Adipocyte (in vitro differentiated cells): ENCODE data around the gene SH3BP5.
A peak's percentile ranks its signal among the peaks of the same experiment; 100 is the strongest.

Source experiments
- DNase-seq: peaks from one replicate; pipeline ENCODE4 v3.0.0-alpha.2; 2015; ENCODE audit warnings: low read depth
- H3K27me3 ChIP-seq: replicated peaks from 2 replicates; pipeline ENCODE4 v1.7.0; 2013; ENCODE audit warnings: mild to moderate bottlenecking, low read length, moderate library complexity; ENCODE audit not compliant: control insufficient read depth, insufficient read depth
- H3K36me3 ChIP-seq: 2 replicates; pipeline ENCODE4 v1.7.0; 2013; ENCODE audit warnings: low read length, mild to moderate bottlenecking, moderate library complexity; ENCODE audit not compliant: control insufficient read depth, insufficient read depth, severe bottlenecking
- H3K4me1 ChIP-seq: 2 replicates; pipeline ENCODE4 v1.7.0; 2013; ENCODE audit warnings: mild to moderate bottlenecking, low read length, moderate library complexity; ENCODE audit not compliant: control insufficient read depth, insufficient read depth
- H3K4me3 ChIP-seq: 2 replicates; pipeline ENCODE4 v1.7.0; 2013; ENCODE audit warnings: mild to moderate bottlenecking, low read length, moderate library complexity
- H3K9ac ChIP-seq: 2 replicates; pipeline ENCODE4 v1.7.0; 2013; ENCODE audit warnings: mild to moderate bottlenecking, low read length, moderate library complexity
- H3K9me3 ChIP-seq: 2 replicates; pipeline ENCODE4 v1.7.0; 2013; ENCODE audit warnings: mild to moderate bottlenecking, low read length, moderate library complexity; ENCODE audit not compliant: control insufficient read depth

SH3BP5 gene

DNA sequence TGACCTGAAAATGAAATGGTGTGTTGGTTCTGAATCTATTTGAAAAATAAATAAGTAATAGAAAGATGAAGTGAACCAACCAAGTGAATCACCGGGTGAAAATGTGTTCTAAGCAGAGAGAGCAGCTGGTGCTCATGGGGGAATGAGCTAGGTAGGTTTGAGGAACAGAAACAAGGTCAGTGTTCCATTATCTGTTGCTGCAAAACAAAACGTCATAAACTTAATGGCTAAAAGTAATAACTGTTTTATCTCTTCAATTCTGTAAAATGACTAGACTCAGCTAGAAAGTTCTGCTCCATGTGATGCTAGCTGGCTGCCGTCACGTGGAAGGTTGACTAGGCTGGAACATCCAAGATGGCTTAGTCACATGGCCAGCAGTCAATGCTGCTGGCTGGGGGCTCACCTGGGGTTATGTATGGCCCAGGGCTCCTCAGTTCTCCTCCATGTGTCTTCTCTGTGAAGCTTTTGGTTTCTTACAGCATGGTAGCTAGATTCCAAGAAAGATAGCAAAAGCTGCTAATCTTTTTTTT lies 13.3 kb upstream of the SH3BP5 start:
- Histone ChIP-seq H3K27me3 (no peaks in the 10 kb centered on the region), H3K9me3 (no peaks in the 10 kb centered on the region), H3K9ac (no peak overlapping the region), H3K4me3 (no peak overlapping the region), H3K36me3 (no peaks in the 10 kb centered on the region), H3K4me1 (peaks cover 25% of the 10 kb centered on the region)
- no peak for DNase-seq

DNA sequence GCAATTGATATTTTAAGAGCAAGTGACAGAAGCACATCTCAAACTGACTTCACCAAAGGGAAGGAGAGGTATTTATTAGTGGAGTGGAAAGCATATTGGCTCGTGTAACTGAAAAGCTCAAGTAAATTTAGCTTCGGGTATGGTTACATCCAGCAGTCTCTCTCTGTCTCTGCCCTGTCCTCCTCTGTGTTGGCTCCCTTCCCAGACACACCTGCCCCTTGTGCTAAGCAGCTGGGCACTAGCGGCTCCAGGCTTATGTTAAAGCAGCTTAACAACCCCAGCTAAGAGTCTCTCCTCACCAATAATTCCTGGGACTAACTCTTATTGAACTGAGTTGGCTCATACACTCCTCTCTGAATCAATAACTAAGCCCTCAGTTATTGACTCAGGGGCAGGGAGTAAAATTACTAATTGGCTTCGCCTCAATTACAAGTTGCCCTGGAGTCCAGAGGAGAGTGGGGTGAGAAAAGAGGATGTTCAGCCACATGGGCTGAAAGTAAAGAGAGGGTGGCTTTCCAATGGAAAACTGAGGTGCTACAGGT lies 12.8 kb upstream of the SH3BP5 start:
- DNase-seq: no peak
- Histone ChIP-seq H3K4me3 (no peak overlapping the region), H3K36me3 (no peaks in the 10 kb centered on the region), H3K9me3 (no peaks in the 10 kb centered on the region), H3K27me3 (no peaks in the 10 kb centered on the region), H3K9ac (no peak overlapping the region), H3K4me1 (peaks cover 25% of the 10 kb centered on the region)

DNA sequence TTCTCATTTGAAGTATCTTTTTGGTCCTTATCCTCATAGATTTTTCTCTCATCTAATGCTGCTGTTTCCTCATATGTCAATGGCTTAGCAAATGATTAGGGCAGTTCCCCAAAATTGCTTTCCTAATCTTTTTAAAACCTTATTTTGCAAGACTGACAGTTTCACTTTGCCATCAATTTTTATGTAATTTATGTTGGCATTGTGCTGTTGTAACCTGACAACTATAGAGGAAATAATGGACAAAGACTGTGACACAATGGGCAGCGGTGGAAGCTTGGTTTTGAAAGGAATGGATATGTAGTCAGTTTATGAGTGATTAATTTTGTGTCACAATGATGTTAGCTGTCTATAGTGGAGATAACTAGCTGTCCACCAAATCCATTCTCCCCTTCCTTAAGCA lies 10.6 kb upstream of the SH3BP5 start:
- Histone ChIP-seq H3K36me3 (no peaks in the 10 kb centered on the region), H3K9ac (no peak overlapping the region), H3K4me3 (peak overlapping the region; percentile 11), H3K9me3 (no peaks in the 10 kb centered on the region), H3K4me1 (peaks cover 25% of the 10 kb centered on the region), H3K27me3 (no peaks in the 10 kb centered on the region)
- DNase-seq: no peak

DNA sequence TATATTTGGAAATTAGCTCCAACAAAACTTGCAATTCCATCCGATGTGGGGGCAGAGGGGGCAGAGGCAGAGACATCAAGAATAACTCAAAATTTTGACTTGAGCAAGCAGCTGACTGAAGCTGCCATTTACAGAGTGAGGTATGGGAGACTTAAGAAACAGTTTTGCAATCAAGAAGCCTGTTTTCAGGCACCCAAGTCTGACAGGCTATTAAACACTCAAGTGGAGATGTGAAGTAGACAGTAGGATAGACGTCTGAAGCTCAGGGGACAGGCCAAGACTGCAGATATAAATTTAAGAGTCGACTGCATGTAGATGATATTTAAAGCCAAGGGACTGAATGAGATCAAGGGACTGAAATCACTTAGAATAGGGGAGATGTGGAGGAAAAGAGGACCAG lies 9.9 kb upstream of the SH3BP5 start:
- H3K9ac ChIP-seq: no peak overlapping the region
- no peaks in the 10 kb centered on the region for H3K9me3 ChIP-seq
- H3K36me3 ChIP-seq: no peaks in the 10 kb centered on the region
- H3K4me3 ChIP-seq: no peak overlapping the region
- H3K4me1 ChIP-seq: peaks cover 25% of the 10 kb centered on the region
- H3K27me3 ChIP-seq: no peaks in the 10 kb centered on the region
- no peak for DNase-seq

DNA sequence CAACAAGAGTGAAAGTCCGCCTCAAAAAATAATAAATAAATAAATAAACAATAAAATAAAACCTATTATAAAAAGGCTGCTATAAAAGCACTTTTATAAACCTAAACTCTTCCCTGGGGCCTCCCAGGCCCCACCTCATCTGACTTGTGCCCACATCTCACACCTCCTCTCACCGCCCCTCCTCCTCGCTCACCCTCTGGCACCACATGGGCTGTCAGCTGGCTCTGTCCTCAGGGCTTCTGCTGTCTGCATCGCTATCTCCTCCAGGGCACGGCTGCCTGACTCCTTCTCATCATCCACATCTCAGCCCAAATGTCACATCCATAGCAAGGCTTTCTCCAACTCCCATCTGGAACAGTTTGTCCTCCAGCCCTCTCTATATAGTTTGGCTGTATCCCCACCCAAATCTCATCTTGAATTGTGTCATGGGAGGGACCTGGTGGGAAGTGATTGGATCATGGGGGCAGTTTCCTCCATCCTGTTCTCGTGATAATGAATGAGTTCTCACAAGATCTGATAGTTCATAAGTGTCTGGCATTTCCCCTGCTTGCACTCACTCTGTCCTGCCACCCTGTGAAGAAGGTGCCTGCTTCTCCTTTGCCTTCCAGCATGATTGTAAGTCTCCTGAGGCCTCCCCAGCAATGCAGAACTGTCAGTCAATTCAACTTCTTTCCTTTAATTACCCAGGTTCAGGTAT lies 8.8 kb upstream of the SH3BP5 start:
- Histone ChIP-seq H3K9ac (no peak overlapping the region), H3K4me1 (peaks cover 25% of the 10 kb centered on the region), H3K36me3 (no peaks in the 10 kb centered on the region), H3K27me3 (no peaks in the 10 kb centered on the region), H3K9me3 (no peaks in the 10 kb centered on the region), H3K4me3 (no peak overlapping the region)
- no peak for DNase-seq

DNA sequence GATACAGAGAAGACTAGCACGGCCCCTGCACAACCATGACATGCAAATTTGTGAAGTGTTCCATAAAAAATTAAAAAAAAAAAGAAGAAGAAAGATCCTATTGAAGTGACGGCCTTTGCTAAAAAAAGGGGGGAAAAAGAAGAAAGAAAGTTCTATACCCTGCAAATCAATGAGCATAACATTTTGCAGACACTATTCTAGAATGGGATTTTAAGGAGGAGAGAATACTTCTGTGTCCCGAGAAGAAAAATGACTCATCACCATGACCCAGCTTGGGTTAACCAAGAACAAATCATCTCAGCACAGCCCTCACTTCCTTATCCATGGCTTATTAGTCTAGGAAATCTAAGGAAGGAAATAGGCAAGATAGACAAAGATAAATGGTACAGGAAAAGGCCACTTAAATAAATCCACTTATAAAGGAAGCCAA lies 7.4 kb upstream of the SH3BP5 start:
- DNase-seq: peak; percentile 58
- Histone ChIP-seq H3K9ac (no peak overlapping the region), H3K4me3 (no peak overlapping the region), H3K4me1 (peaks cover 27% of the 10 kb centered on the region), H3K36me3 (no peaks in the 10 kb centered on the region), H3K27me3 (no peaks in the 10 kb centered on the region), H3K9me3 (no peaks in the 10 kb centered on the region)

DNA sequence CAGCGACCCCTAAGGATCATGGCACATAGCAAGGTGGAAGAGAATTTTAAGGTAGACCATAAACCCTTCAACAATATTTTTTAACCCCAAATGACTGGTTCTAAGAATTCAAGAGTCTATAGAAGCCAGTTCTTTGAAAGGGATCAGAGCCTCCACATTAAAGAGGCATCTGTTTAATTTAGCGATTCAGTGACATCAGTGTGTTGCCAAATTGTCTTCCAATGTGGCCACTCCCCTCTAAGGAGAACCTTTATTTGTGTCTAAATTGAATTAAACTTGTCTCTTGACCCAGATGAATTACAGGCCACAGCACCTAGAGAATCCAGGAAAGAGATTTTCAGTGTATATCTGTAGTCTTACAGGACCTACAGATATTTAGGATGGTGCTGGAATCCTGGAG lies 6.6 kb upstream of the SH3BP5 start:
- Histone ChIP-seq H3K4me3 (no peak overlapping the region), H3K27me3 (no peaks in the 10 kb centered on the region), H3K4me1 (peaks cover 22% of the 10 kb centered on the region), H3K9me3 (no peaks in the 10 kb centered on the region), H3K9ac (no peak overlapping the region), H3K36me3 (no peaks in the 10 kb centered on the region)
- DNase-seq: no peak

DNA sequence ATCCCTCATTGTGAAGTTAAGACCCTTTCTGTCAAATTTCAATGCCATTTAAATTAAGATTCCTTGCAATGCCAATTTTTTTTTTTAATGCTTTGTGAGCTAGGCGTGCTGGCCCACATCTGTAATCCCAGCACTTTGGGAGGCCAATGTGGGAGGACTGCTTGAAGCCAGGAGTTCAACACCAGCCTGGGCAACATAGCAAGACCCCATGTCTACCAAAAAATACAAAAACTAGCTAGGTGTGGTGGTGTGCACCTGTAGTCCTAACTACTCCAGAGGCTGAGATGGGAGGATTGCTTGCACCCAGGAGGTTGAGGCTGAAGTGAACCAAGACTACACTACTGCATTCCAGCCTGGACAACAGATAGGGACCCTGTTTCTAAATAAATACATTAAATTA lies 5.6 kb upstream of the SH3BP5 start:
- Histone ChIP-seq H3K9me3 (no peaks in the 10 kb centered on the region), H3K36me3 (no peaks in the 10 kb centered on the region), H3K27me3 (no peaks in the 10 kb centered on the region), H3K9ac (no peak overlapping the region), H3K4me3 (no peak overlapping the region), H3K4me1 (peaks cover 12% of the 10 kb centered on the region)
- DNase-seq: no peak

DNA sequence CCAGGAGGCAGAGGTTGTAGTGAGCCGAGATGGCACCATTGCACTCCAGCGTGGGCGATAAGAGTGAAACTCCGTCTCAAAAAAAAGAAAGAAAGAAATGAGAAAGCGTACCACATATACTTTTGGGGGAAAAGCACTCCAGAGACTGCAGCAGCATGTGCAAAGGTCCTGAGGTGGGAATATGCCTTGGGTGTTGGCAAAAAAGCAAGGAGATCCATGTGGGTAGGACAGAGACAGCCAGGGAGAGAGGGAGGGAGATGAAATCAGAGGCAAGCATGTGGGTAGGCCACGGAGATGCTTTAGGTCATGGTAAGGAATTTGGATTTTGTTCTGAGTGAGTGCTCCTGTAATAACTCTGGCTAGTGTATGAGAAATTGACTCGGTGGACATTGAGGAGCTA lies 3.7 kb upstream of the SH3BP5 start:
- no peak for DNase-seq
- Histone ChIP-seq H3K4me1 (peaks cover 11% of the 10 kb centered on the region), H3K9me3 (no peaks in the 10 kb centered on the region), H3K27me3 (no peaks in the 10 kb centered on the region), H3K9ac (no peak overlapping the region), H3K4me3 (no peak overlapping the region), H3K36me3 (no peaks in the 10 kb centered on the region)

DNA sequence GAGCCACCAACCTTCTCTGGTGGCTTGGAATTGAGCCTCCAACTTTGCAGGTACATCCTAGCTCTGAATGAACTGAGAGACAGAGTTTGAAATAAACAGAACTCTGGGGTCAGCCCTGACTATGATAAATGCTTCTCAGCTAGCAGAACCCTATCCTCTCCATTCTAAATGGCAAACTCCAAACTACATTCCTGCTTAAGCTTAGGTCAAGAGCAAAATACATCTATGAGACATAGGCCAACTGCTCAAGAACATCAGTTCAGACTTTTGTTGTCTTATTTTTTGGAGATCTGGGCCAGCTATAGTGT lies 1.5 kb upstream of the SH3BP5 start:
- H3K27me3 ChIP-seq: no peaks in the 10 kb centered on the region
- no peak overlapping the region for H3K4me3 ChIP-seq
- no peaks in the 10 kb centered on the region for H3K36me3 ChIP-seq
- H3K4me1 ChIP-seq: peaks cover 33% of the 10 kb centered on the region
- DNase-seq: no peak
- H3K9me3 ChIP-seq: no peaks in the 10 kb centered on the region
- H3K9ac ChIP-seq: no peak overlapping the region

DNA sequence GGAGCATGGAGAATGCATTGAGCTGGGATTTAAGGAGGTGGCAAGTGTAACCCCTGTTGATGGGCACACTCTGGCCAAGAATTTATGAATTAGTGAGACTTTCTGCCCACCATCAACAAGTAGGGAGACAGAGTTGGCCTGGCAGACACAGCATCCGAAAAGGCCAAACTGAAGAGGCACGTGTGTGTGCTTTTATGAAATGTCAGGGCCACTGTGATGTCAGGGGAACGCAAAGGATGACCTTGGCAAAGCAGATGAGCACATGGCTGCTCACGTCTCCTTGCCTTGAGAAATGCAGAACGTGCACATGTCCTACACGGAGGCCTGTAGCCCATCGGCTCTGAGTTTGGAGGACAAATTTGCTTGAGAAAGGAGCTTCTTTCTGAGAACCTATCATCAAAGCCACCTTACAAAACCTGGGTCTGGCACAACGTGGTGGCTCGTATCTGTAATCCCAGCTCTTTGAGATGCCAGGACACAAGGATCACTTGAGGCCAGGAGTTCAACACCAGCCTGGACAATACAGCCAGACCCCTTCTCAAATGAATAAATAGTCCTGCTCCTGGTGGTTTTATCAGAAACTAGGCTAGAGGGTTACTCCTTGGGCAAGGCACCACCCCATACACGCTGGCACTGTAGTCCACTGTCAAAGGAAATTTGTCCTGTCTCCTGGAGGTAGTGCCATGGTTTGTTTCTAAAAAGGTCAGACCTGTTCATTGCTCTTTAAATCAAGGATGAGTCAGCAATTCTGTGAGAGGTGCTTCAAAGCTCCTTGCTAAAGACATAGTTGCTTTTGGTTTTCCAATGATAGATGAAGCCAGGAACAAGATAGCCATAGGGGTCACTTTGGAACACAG lies 941 bp upstream of the SH3BP5 start:
- no peaks in the 10 kb centered on the region for H3K9me3 ChIP-seq
- H3K36me3 ChIP-seq: no peaks in the 10 kb centered on the region
- H3K27me3 ChIP-seq: no peaks in the 10 kb centered on the region
- peaks cover 39% of the 10 kb centered on the region for H3K4me1 ChIP-seq
- no peak for DNase-seq
- H3K4me3 ChIP-seq: peak overlapping the region; percentile 96
- peak overlapping the region; percentile 94 for H3K9ac ChIP-seq
